Measurements from ENCODE around the gene PFKFB3.
"Not testable (repeated sequence)": the region's sequence is repeated elsewhere in the genome, so short reads cannot be mapped to it uniquely, and the experiment has no call there.

Gene PFKFB3

GRCh38 chr10:6178581-6178980 lies 24.2 kb upstream of the PFKFB3 start:
- DNase-seq (ENCODE audit: low spot score): no peak

- DNase-seq (ENCODE audit: low spot score): no peak
Observed at GRCh38 chr10:6179078-6179477, 23.7 kb upstream of the PFKFB3 start.

DNA sequence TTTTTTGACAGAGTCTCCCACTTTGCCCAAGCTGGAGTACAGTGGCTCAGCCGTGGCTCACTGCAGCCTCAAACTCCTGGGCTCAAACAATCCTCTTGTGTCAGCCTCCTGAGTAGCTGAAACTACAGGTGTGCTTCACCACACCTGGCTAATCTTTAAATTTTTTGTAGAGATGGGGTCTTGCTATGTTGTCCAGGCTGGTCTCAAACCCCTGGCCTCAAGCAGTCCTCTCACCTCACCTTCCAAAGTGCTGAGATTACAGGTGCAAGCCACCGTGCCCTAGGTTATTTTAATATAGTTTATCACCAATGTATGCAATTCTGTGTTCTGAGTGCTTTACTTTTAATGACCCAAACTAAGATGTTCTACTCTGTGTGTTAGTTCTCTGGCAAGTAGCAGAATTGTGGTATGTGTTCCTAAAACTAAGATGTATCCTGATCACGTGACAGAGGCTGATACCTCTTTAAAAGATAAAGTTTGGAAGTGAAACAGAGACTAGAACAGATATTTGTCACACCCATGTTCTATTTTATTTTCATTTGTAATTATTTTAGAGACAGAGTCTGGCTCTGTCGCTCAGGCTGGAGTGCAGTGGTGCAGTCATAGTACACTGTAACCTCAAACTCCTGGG lies 22.1 kb upstream of the PFKFB3 start:
- no peak for DNase-seq (ENCODE audit: low spot score)

- DNase-seq (ENCODE audit: low spot score): no peak
Observed at GRCh38 chr10:6181249-6181648, 21.5 kb upstream of the PFKFB3 start.

DNA sequence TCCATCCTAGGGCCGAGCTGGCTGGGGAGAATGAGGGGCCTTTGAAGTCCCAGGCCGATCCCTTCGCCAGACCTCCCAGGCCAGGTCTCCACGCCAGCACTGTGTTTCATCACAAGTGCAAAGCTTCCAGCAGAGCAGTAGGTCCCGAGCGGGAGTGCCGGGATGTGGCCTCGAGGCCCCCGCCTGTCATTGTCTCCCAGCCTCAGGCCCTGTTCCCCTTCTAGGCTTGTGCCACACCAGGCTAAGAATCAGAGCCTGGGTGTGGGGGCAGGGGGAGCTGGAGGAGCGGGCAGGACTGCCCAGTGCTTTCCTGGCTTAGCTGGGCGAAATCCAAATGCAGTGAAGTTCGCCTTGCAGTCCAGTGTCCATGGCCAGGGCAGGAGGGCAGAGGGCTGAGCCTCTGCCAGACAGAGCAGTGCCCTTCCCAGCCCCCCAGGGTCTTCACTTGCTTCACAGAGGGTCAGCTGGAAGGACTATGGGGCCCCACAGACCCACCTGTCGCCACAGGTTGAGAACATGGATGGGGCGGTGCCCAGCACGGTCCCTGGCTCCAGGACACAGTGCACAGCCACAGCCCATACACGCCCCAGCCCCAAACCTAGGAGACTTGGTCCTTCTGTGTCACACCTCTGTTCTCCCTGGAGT lies 20.2 kb upstream of the PFKFB3 start:
- DNase-seq (ENCODE audit: low spot score): no peak

- DNase-seq (ENCODE audit: low spot score): peak; percentile 85
Observed at GRCh38 chr10:6185039-6185716, 17.6 kb upstream of the PFKFB3 start.

- DNase-seq (ENCODE audit: low spot score): no peak
Observed at GRCh38 chr10:6186894-6187256, 15.9 kb upstream of the PFKFB3 start.

DNA sequence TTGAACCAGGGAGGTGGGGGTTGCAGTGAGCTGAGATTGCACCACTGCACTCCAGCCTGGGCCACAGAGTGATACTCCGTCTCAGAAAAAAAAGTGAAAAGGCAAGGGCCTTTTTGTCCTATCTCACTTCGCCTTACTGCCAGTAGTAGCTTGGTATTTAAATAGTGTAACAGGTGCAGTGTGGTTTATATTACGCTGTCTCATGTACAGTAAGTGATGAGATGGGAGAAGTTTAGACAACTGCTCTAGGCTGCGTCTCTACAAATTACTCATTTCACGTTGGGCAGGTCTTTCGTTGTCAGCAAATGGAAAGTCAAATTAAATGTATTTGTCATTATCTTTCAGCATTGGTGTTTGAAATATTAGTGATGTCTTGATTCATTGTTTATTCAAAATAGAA lies 15.5 kb upstream of the PFKFB3 start:
- DNase-seq (ENCODE audit: low spot score): no peak

- DNase-seq (ENCODE audit: low spot score): not testable (repeated sequence)
Observed at GRCh38 chr10:6190033-6190432, 12.7 kb upstream of the PFKFB3 start.

- no peak for DNase-seq (ENCODE audit: low spot score)
Observed at GRCh38 chr10:6191147-6191546, 11.6 kb upstream of the PFKFB3 start.

- DNase-seq (ENCODE audit: low spot score): no peak
Observed at GRCh38 chr10:6191569-6191968, 11.2 kb upstream of the PFKFB3 start.

- not testable (repeated sequence) for DNase-seq (ENCODE audit: low spot score)
Observed at GRCh38 chr10:6193342-6193741, 9.4 kb upstream of the PFKFB3 start.

DNA sequence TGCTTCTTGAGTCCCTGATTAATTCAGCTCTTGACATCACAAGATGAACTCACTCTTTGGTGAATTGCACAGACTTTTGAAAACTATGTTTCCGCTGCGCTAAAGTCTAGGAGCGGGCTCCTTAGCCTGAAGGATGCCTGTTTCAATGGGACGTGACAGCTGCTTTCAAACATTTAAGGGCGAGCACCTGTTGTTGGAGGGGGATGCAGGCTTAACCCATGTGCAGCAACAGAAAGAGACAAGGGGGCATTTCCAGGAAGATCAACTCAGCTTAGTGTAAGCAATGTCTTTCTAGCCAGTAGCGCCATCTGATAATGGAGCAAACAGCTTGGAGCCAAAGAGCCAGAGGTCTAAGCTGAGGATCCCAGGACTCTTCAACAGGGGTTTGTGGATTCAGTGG lies 8.4 kb upstream of the PFKFB3 start:
- DNase-seq (ENCODE audit: low spot score): no peak

GRCh38 chr10:6195376-6195775 lies 7.4 kb upstream of the PFKFB3 start:
- DNase-seq (ENCODE audit: low spot score): no peak

GRCh38 chr10:6195846-6196245 lies 6.9 kb upstream of the PFKFB3 start:
- no peak for DNase-seq (ENCODE audit: low spot score)

DNA sequence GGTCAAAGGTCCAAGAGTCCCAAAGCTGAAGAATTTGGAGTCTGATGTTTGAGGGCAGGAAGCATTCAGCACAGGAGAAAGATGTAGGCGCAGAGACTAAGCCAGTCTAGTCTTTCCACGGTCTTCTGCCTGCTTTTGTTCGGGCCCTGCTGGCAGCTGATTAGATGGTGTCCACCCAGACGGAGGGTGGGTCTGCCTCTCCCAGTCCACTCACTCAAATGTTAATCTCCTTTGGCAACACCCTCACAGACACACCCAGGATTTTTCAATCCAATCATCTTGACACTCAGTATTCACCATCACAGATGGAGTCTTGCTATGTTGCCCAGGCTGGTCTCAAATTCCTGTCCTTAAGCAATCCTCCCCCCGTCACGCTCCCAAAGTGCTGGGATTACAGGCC lies 6.2 kb upstream of the PFKFB3 start:
- not testable (repeated sequence) for DNase-seq (ENCODE audit: low spot score)

- no peak for DNase-seq (ENCODE audit: low spot score)
Observed at GRCh38 chr10:6197321-6197720, 5.4 kb upstream of the PFKFB3 start.

- no peak for DNase-seq (ENCODE audit: low spot score)
Observed at GRCh38 chr10:6198171-6198570, 4.6 kb upstream of the PFKFB3 start.

DNA sequence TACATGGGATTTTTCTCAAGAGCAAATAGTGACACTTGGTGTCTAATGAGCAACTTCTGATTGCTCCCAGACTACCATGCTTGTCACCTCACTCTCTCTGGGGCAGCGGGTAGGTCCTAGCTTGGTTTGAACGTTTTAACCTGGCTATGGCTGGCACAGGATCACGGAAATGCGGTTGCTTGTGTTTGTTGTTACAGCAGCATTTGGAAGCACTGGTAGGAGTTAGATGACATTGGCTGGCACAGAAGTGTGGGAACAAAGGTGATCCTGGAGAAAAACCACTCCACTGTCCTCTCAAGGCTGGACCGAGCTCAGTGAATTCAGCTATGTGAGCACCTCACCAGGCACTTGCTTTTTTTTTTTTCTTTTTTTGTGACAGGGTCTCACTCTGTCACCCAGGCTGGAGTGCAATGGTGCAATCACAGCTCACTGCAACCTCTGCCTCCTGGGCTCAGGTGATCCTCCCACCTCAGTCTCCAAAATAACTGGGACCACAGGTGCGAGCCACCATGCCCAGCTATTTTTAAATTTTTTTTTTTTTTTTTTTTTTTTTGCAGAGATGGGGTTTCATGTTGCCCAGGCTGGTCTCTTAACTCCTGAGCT lies 3.5 kb upstream of the PFKFB3 start:
- DNase-seq (ENCODE audit: low spot score): no peak

DNA sequence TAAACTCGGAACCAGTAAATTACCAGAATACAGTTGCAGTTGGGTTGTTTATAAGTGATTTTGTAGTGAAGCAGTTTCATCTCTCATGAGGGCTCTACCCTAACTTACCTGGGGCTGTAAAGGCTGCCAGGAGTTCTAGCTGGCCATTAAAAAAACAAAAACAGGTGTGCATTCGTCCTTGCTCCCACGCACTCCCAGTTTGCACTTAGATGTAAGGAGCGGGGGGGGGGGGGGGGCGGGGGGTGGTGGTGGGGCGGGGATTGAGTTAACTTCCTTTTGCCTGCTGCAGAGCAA lies 2.3 kb upstream of the PFKFB3 start:
- DNase-seq (ENCODE audit: low spot score): no peak

DNA sequence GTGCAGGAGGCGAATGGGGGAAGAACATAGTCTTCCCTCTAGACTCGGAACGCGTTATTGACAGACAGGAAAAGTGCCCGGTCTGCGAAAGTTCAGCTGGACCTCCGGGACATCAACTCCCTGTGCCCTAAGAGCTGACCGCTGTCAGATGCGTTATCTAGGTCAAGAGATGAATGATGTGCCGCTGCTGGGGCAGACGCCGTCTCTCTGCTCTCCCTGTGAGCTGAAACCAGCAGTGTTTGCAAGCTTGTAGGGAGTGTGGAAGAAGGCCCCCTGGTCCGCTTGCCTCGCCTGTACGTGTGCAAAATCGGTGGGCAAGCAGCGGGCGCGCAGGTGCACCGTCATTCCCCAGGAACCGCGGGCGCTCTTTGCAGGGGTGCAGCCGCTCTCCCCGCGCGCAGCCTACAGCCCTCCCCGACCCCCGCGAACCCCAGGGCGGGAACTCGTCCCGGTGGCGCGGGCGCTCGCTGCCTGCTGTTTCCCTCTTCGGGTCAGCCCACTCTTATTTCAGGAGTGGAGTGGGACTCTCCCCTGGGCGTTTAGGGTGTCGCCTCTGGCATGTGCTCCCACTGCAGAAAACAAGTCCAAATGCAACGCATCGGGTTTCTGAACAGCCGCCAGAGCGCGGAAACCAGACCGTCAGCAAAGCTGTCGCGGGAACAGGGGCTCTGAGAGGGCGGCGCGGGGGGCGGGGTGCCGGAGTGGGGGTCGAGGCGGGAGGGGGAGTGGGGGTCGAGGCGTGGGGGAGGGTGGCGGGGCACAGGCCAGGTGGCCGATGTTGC lies 1.8 kb upstream of the PFKFB3 start:
- DNase-seq (ENCODE audit: low spot score): no peak

GRCh38 chr10:6201516-6201975 lies 1.2 kb upstream of the PFKFB3 start:
- no peak for DNase-seq (ENCODE audit: low spot score)
